ENCODE results near the gene IRAK1BP1. TPM values are rescaled to one million over a fixed set of nuclear protein-coding genes. Genes with fewer than 3 reads are reported as not detected.

IRAK1BP1 gene
- total and polyA plus RNA-seq, 9 of the 15 experiments (the other 6 are each of a cell fraction or from before 2014, with no cell fraction given) = 1.8 to 3.7 (median 2.1) TPM

DNA sequence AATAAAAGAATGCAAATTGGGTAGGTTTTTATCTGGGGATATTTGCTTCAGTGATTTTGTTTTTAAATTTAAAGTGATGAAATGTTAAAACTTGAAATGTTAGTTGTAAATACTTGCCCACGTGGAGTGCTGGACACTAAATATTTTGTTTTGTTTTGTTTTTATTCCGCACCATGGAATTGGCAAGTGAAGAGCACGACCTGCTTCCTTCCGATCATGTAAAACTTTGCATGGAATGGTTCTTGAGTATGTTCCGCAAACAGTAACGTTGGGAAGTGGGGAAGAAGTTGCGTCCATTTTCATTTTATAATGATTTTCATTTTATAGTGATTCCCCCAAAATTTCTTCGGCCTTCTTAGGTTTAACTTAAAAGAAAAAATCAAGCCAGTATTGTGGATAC is 765 bp downstream of the IRAK1BP1 start:
- TSS peak; percentile 60 for BruUV-seq (replicated peaks)
- WGBS (ENCODE audit: insufficient coverage, low coverage, missing lambda C conversion rate) = 18% methylated on average over 8 of the region's 8 CpGs
- no peaks in the 10 kb centered on the region for H3K9me3 ChIP-seq (replicated peaks; ENCODE audit: control insufficient read depth, insufficient read depth, low read depth, low read length)
- peaks cover 16% of the 10 kb centered on the region for H3K79me2 ChIP-seq (ENCODE audit: control insufficient read depth, insufficient read depth, low read length)
- peak; percentile 19 for FAIRE-seq
- peak overlapping the region in 1 of 2 experiments; percentile 75; a peak in 2 of 4 replicates for H3K9ac ChIP-seq (ENCODE audit: insufficient read depth in 1 of 2, low read depth in 2 of 2, low read length in 2 of 2)
- intact Hi-C loops (cut with micrococcal nuclease) (loop anchor here (5.0 kb wide), 1 partner anchor 209 kb away; the partner anchor contains the start of gene PHIP), in situ Hi-C loops (cut with MboI) (no loop called here)
- H3K27me3 ChIP-seq (ENCODE audit: control insufficient read depth in 2 of 2, insufficient read depth in 2 of 2, low read length in 2 of 2) = no peaks in the 10 kb centered on the region
- no peak for ATAC-seq
- peak overlapping the region; percentile 100 for H2AFZ ChIP-seq (ENCODE audit: low read depth, low read length)
- no peaks in the 10 kb centered on the region for H4K20me1 ChIP-seq (replicated peaks; ENCODE audit: control insufficient read depth, insufficient read depth, low read length)
- peaks cover 0 to 7% of the 10 kb centered on the region in 2 experiments; a peak in 1 of 5 replicates for H3K4me1 ChIP-seq (replicated peaks in 1 of 2; ENCODE audit: control insufficient read depth in 2 of 2, insufficient read depth in 2 of 2, low read length in 2 of 2)
- peak overlapping the region; percentile 82; the same call in 2 of the 3 replicates for H3K27ac ChIP-seq (ENCODE audit: extremely low read depth, low read depth, low read length)
- DNase-seq (ENCODE audit: extremely low read depth in 1 of 4, low spot score in 3 of 4) = no peak
- POLR2A ChIA-PET = no interaction called here
- H3K4me3 ChIP-seq = peak overlapping the region; percentile 80
- TF ChIP-seq, protein P1, sequence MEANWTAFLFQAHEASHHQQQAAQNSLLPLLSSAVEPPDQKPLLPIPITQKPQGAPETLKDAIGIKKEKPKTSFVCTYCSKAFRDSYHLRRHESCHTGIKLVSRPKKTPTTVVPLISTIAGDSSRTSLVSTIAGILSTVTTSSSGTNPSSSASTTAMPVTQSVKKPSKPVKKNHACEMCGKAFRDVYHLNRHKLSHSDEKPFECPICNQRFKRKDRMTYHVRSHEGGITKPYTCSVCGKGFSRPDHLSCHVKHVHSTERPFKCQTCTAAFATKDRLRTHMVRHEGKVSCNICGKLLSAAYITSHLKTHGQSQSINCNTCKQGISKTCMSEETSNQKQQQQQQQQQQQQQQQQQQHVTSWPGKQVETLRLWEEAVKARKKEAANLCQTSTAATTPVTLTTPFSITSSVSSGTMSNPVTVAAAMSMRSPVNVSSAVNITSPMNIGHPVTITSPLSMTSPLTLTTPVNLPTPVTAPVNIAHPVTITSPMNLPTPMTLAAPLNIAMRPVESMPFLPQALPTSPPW (CRISPR knock-in tag; IDR thresholded peaks at IDR 0.05) = no peak
- TF ChIP-seq, protein P2, sequence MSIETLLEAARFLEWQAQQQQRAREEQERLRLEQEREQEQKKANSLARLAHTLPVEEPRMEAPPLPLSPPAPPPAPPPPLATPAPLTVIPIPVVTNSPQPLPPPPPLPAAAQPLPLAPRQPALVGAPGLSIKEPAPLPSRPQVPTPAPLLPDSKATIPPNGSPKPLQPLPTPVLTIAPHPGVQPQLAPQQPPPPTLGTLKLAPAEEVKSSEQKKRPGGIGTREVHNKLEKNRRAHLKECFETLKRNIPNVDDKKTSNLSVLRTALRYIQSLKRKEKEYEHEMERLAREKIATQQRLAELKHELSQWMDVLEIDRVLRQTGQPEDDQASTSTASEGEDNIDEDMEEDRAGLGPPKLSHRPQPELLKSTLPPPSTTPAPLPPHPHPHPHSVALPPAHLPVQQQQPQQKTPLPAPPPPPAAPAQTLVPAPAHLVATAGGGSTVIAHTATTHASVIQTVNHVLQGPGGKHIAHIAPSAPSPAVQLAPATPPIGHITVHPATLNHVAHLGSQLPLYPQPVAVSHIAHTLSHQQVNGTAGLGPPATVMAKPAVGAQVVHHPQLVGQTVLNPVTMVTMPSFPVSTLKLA (conservative IDR thresholded peaks at IDR 0.05) = 0 out of 4 replicates have a peak, but pooled peaks of 1 of the 2 experiments have one; percentile 30
- no peaks in the 10 kb centered on the region for H3K9me1 ChIP-seq (ENCODE audit: control insufficient read depth, insufficient read depth, low read length)
- peak overlapping the region; percentile 84 for H3K4me2 ChIP-seq (ENCODE audit: insufficient read depth, low read length)
- CTCF ChIA-PET (ENCODE audit: low intra/inter-chr PET ratio) = no interaction called here
- no peaks in the 10 kb centered on the region for H3K36me3 ChIP-seq (ENCODE audit: control insufficient read depth, insufficient read depth, low read length)

Measured in K562 (cell line).